Parathyroid adenoma (tissue), 2 donors: ENCODE results near the gene CDR2.

Experiments used
- H2AFZ ChIP-seq: fragments of 300-600 bp; sonication (generic); one replicate; pipeline ENCODE4 v1.7.0; 2017; ENCODE audit warnings: antibody characterized with exemption, mild to moderate bottlenecking
- H3K27ac ChIP-seq: fragments of 300-600 bp; sonication (generic); one replicate; pipeline ENCODE4 v1.7.0; 2017
- H3K27me3 ChIP-seq: fragments of 300-600 bp; sonication (generic); one replicate; pipeline ENCODE4 v1.7.0; 2017; ENCODE audit warnings: low read length; ENCODE audit not compliant: control insufficient read depth, insufficient read depth
- H3K36me3 ChIP-seq: fragments of 300-600 bp; sonication (generic); one replicate; pipeline ENCODE4 v1.7.0; 2017; ENCODE audit warnings: low read length; ENCODE audit not compliant: control insufficient read depth, insufficient read depth
- H3K4me1 ChIP-seq: fragments of 300-600 bp; sonication (generic); one replicate; pipeline ENCODE4 v1.7.0; 2017; ENCODE audit warnings: control low read depth
- H3K4me2 ChIP-seq: fragments of 300-600 bp; sonication (generic); one replicate; pipeline ENCODE4 v1.7.0; 2017; ENCODE audit warnings: low read length
- H3K4me3 ChIP-seq: fragments of 300-600 bp; sonication (generic); one replicate; pipeline ENCODE4 v1.7.0; 2017; ENCODE audit warnings: low read depth, low read length
- H3K79me2 ChIP-seq: fragments of 300-600 bp; sonication (generic); one replicate; pipeline ENCODE4 v1.7.0; 2017; ENCODE audit warnings: control low read depth
- H3K9ac ChIP-seq: fragments of 300-600 bp; sonication (generic); one replicate; pipeline ENCODE4 v1.7.0; 2017; ENCODE audit warnings: mild to moderate bottlenecking
- H3K9me3 ChIP-seq: fragments of 300-600 bp; sonication (generic); one replicate; pipeline ENCODE4 v1.7.0; 2017; ENCODE audit warnings: low read length; ENCODE audit not compliant: control insufficient read depth
- CTCF ChIP-seq: fragments of 300-600 bp; sonication (generic); IDR thresholded peaks from one replicate; pipeline ENCODE4 v1.7.0; 2017; ENCODE audit warnings: antibody characterized with exemption, mild to moderate bottlenecking
- donor health status: primary hyperparathyroidism.

Gene CDR2

GRCh38 chr16:22374311-22375116, at the start of gene CDR2:
TSS of gene CDR2 (minus strand) at chr16:22374619. CDS start at chr16:22374309, 310 bp downstream.
- no peaks in the 10 kb centered on the region for H3K36me3 ChIP-seq
- H3K27ac ChIP-seq: peak within 1 kb of the TSS; percentile 63
- H2AFZ ChIP-seq: peak within 1 kb of the TSS; percentile 82
- H3K9me3 ChIP-seq: no peaks in the 10 kb centered on the region
- H3K9ac ChIP-seq: peak within 1 kb of the TSS; percentile 25
- H3K4me2 ChIP-seq: peak within 1 kb of the TSS; percentile 98
- peaks cover 21% of the 10 kb centered on the region for H3K79me2 ChIP-seq
- no peak for TF ChIP-seq CTCF
- H3K4me1 ChIP-seq: peaks cover 10% of the 10 kb centered on the region
- H3K4me3 ChIP-seq: peak within 1 kb of the TSS; percentile 77
- H3K27me3 ChIP-seq: no peaks in the 10 kb centered on the region

- Histone ChIP-seq H3K9ac (no peak overlapping the region), H3K9me3 (no peaks in the 10 kb centered on the region), H2AFZ (no peak overlapping the region), H3K4me2 (no peak overlapping the region), H3K4me3 (no peak overlapping the region), H3K4me1 (no peaks in the 10 kb centered on the region), H3K27ac (no peak overlapping the region), H3K79me2 (no peaks in the 10 kb centered on the region), H3K27me3 (no peaks in the 10 kb centered on the region), H3K36me3 (no peaks in the 10 kb centered on the region)
- no peak for TF ChIP-seq CTCF
Observed at GRCh38 chr16:22423716-22424115, 49.3 kb upstream of the CDR2 start.

- Histone ChIP-seq H3K9me3 (no peaks in the 10 kb centered on the region), H3K4me3 (no peak overlapping the region), H2AFZ (no peak overlapping the region), H3K79me2 (no peaks in the 10 kb centered on the region), H3K36me3 (no peaks in the 10 kb centered on the region), H3K27ac (no peak overlapping the region), H3K4me2 (no peak overlapping the region), H3K27me3 (no peaks in the 10 kb centered on the region), H3K9ac (no peak overlapping the region), H3K4me1 (no peaks in the 10 kb centered on the region)
- TF ChIP-seq CTCF: no peak
Observed at GRCh38 chr16:22421136-22421535, 46.7 kb upstream of the CDR2 start.

- Histone ChIP-seq H3K79me2 (no peaks in the 10 kb centered on the region), H3K9ac (no peak overlapping the region), H3K27me3 (no peaks in the 10 kb centered on the region), H3K4me2 (no peak overlapping the region), H2AFZ (no peak overlapping the region), H3K27ac (no peak overlapping the region), H3K4me1 (no peaks in the 10 kb centered on the region), H3K4me3 (no peak overlapping the region), H3K9me3 (no peaks in the 10 kb centered on the region), H3K36me3 (no peaks in the 10 kb centered on the region)
- TF ChIP-seq CTCF: no peak
Observed at GRCh38 chr16:22420606-22421135, 46.3 kb upstream of the CDR2 start.

GRCh38 chr16:22419908-22420307, 45.5 kb upstream of the CDR2 start:
- Histone ChIP-seq H3K27ac (no peak overlapping the region), H3K4me2 (no peak overlapping the region)
- no peak for TF ChIP-seq CTCF

More at GRCh38 chr16:22419908-22420307, 45.5 kb upstream of the CDR2 start:
- no peak overlapping the region for H2AFZ ChIP-seq
- H3K9ac ChIP-seq: no peak overlapping the region
- no peaks in the 10 kb centered on the region for H3K4me1 ChIP-seq
- no peaks in the 10 kb centered on the region for H3K36me3 ChIP-seq
- no peaks in the 10 kb centered on the region for H3K79me2 ChIP-seq
- no peaks in the 10 kb centered on the region for H3K9me3 ChIP-seq
- H3K4me3 ChIP-seq: no peak overlapping the region
- H3K27me3 ChIP-seq: no peaks in the 10 kb centered on the region
